GM12878 (cell line): ENCODE results near the gene IGF2BP1. TPM values are rescaled to one million over a fixed set of nuclear protein-coding genes. Genes with fewer than 3 reads are reported as not detected.

Source experiments
- ATAC-seq: fragments of 200-7000 bp; cut with Tn5 transposase; 3 replicates; pipeline ENCODE4 v1.9.1; 2020; ENCODE audit warnings: mild to moderate bottlenecking, moderate library complexity
- BruUV-seq: library from RNA; stranded (reverse); fragments of 400-500 nt; replicated peaks from 2 replicates; lab custom pipeline; 2021; lab: Mats Ljungman, UMichigan
- CTCF ChIA-PET: fragments of 300-600 bp; sonication (Branson Sonifier 250); formaldehyde crosslinking; extraction: SDS; loops from one replicate; lab custom pipeline; 2021; ENCODE audit warnings: inconsistent platforms; lab: Yijun Ruan, JAX
- POLR2A ChIA-PET: fragments of 350-600 bp; formaldehyde crosslinking; extraction: SDS; loops from one replicate; lab custom pipeline; 2021; ENCODE audit warnings: inconsistent platforms; lab: Charles Lee
- RAD21 ChIA-PET: fragments of 300-600 bp; sonication (Branson Sonifier 250); formaldehyde crosslinking; loops from one replicate; lab custom pipeline; 2023; ENCODE audit warnings: antibody characterized with exemption; ENCODE audit not compliant: unreplicated experiment; lab: Charles Lee
- SMC1A ChIA-PET: fragments of 300-600 bp; sonication (Branson Sonifier 250); formaldehyde crosslinking; loops from one replicate; lab custom pipeline; 2023; ENCODE audit not compliant: unreplicated experiment, uncharacterized antibody; lab: Charles Lee
- DNase-seq: peaks from one replicate; pipeline ENCODE4 v3.0.0-alpha.2; 2011; ENCODE audit warnings: low read depth, low spot score
- FAIRE-seq: peaks from 3 replicates; lab custom pipeline; 2011; peaks lifted over from hg19 to GRCh38; lab: Jason Lieb, UNC
- H2AFZ ChIP-seq: 2 replicates; pipeline ENCODE4 v1.6.0; 2011; ENCODE audit warnings: low read depth, low read length, control low read depth; ENCODE audit not compliant: control insufficient read depth
- H3K27ac ChIP-seq: 2 replicates; pipeline ENCODE4 v1.5.1; 2011; ENCODE audit warnings: control low read depth; ENCODE audit not compliant: control insufficient read depth, insufficient read depth
- H3K27me3 ChIP-seq, 2 experiments: replicated peaks in 1 of 2; 2 replicates each; pipeline versions ENCODE4 v1.6.0 to v1.6.1; 2011; ENCODE audit warnings: low read length in 1 of 2; ENCODE audit not compliant: control insufficient read depth in 2 of 2, insufficient read depth in 2 of 2
- H3K36me3 ChIP-seq, 2 experiments: 2 replicates each; pipeline ENCODE4 v1.5.1; 2011; ENCODE audit warnings: low read length in 1 of 2; ENCODE audit not compliant: control insufficient read depth in 2 of 2, insufficient read depth in 2 of 2
- H3K4me1 ChIP-seq: 2 replicates; pipeline ENCODE4 v1.6.1; 2011; ENCODE audit warnings: mild to moderate bottlenecking, low read length, moderate library complexity, mixed read lengths; ENCODE audit not compliant: control insufficient read depth, insufficient read depth
- H3K4me2 ChIP-seq: 2 replicates; pipeline ENCODE4 v1.6.0; 2011; ENCODE audit warnings: control low read depth; ENCODE audit not compliant: control insufficient read depth, insufficient read depth
- H3K4me3 ChIP-seq: fragments of 200-600 bp; sonication (generic); 2 replicates; pipeline ENCODE4 v1.5.1; 2016
- H3K79me2 ChIP-seq: 2 replicates; pipeline ENCODE4 v1.6.0; 2011; ENCODE audit warnings: low read length; ENCODE audit not compliant: control insufficient read depth, insufficient read depth
- H3K9ac ChIP-seq: 2 replicates; pipeline ENCODE4 v1.8.0; 2011; ENCODE audit warnings: low read length, control low read depth, mixed read lengths; ENCODE audit not compliant: control insufficient read depth, insufficient read depth
- H3K9me3 ChIP-seq: replicated peaks from 3 replicates; pipeline ENCODE4 v1.5.1; 2011; ENCODE audit warnings: mild to moderate bottlenecking, low read length; ENCODE audit not compliant: control insufficient read depth, insufficient read depth
- H4K20me1 ChIP-seq: 2 replicates; pipeline ENCODE4 v1.6.0; 2011; ENCODE audit not compliant: control insufficient read depth, insufficient read depth
- CHD1 ChIP-seq: IDR thresholded peaks from 2 replicates; pipeline ENCODE4 v1.6.1; 2012; ENCODE audit warnings: low read depth, low read length, improper control_type of control experiment
- EZH2 ChIP-seq: IDR thresholded peaks from 2 replicates; pipeline ENCODE4 v1.6.1; 2012; ENCODE audit warnings: low read depth, mild to moderate bottlenecking, control low read depth, inconsistent platforms, low read length, borderline replicate concordance; ENCODE audit not compliant: control insufficient read depth
- FOXM1 ChIP-seq: IDR thresholded peaks from 2 replicates; pipeline ENCODE4 v1.6.1; 2012; ENCODE audit warnings: low read depth, mild to moderate bottlenecking, inconsistent platforms, low read length, moderate library complexity
- HDAC6 ChIP-seq: fragments of 200-600 bp; sonication (generic); IDR thresholded peaks from one replicate; pipeline ENCODE4 v1.8.0; 2017; ENCODE audit warnings: antibody characterized with exemption; ENCODE audit not compliant: unreplicated experiment
- HDGF ChIP-seq: fragments of 450-650 bp; IDR thresholded peaks from 2 replicates; pipeline ENCODE4 v1.6.1; 2016; ENCODE audit warnings: antibody characterized with exemption
- LARP7 ChIP-seq: fragments of 450-650 bp; IDR thresholded peaks from 2 replicates; pipeline ENCODE4 v1.6.1; 2017; ENCODE audit warnings: mild to moderate bottlenecking
- MXI1 ChIP-seq: fragments of 150-350 bp; IDR thresholded peaks from 2 replicates; pipeline ENCODE4 v1.6.1; 2011; ENCODE audit warnings: low read depth, mild to moderate bottlenecking, inconsistent platforms, low read length, improper control_type of control experiment
- NRF1 ChIP-seq: conservative IDR thresholded peaks from 2 replicates; pipeline ENCODE4 v1.6.1; 2011; ENCODE audit warnings: mild to moderate bottlenecking, low read depth, low read length, improper control_type of control experiment
- RAD51 ChIP-seq: fragments of 450-650 bp; IDR thresholded peaks from 2 replicates; pipeline ENCODE4 v1.6.1; 2016; ENCODE audit warnings: moderate library complexity, mild to moderate bottlenecking, inconsistent platforms
- STAT1 ChIP-seq: fragments of 450-650 bp; conservative IDR thresholded peaks from 2 replicates; pipeline ENCODE4 v1.6.1; 2014; ENCODE audit warnings: antibody characterized with exemption, mild to moderate bottlenecking
- SUPT20H ChIP-seq: IDR thresholded peaks from 2 replicates; pipeline ENCODE4 v1.6.1; 2011; ENCODE audit warnings: low read depth, mild to moderate bottlenecking, low read length, moderate library complexity, borderline replicate concordance; ENCODE audit not compliant: control insufficient read depth
- WRNIP1 ChIP-seq: IDR thresholded peaks from 2 replicates; pipeline ENCODE4 v1.6.1; 2011; ENCODE audit warnings: low read depth, low read length, improper control_type of control experiment, borderline replicate concordance
- YBX1 ChIP-seq: fragments of 450-650 bp; IDR thresholded peaks from 2 replicates; pipeline ENCODE4 v1.6.1; 2016; ENCODE audit warnings: antibody characterized with exemption
- ZNF207 ChIP-seq: fragments of 450-650 bp; IDR thresholded peaks from 2 replicates; pipeline ENCODE4 v1.6.1; 2014; ENCODE audit warnings: antibody characterized with exemption, mild to moderate bottlenecking, borderline replicate concordance
- ZSCAN29 ChIP-seq: fragments of 450-650 bp; IDR thresholded peaks from 2 replicates; pipeline ENCODE4 v1.6.1; 2017; ENCODE audit warnings: mild to moderate bottlenecking, moderate library complexity
- in situ Hi-C: fragments of 300-500 bp; cut with MboI; formaldehyde crosslinking; loops from 9 replicates; pipeline ENCODE4 v1.14.3; 2018; ENCODE audit warnings: mixed read lengths
- intact Hi-C: fragments of 100-400 bp; cut with micrococcal nuclease; formaldehyde crosslinking; loops from one replicate; pipeline ENCODE4 v1.14.2; 2022; ENCODE audit not compliant: unreplicated experiment
- polyA plus RNA-seq, 11 experiments: library from polyadenylated mRNA; depleted of rRNA in 4 of 11; unstranded in 6 of 11; stranded (reverse) in 5 of 11; fragments of >200 nt; fragmentation: Nextera tagmentation in 4 of 11; fragmentation: Illumina TruSeq in 1 of 11; extraction: Ambion mirVana in 4 of 11; extraction: Trizol in 1 of 11; gene quantifications; 1 replicate in 1 of 11; 2 replicates in 10 of 11; pipeline versions ENCODE4 v1.2.1 to v1.2.3, GENCODE V29; 2011 to 2016; ENCODE audit warnings: inconsistent platforms in 2 of 11, missing spikeins in 2 of 11, low read depth in 1 of 11
- total RNA-seq, 4 experiments: library from RNA; depleted of rRNA in 3 of 4; stranded (reverse); fragments of >200 nt in 3 of 4; fragmentation: Illumina TruSeq in 1 of 4; extraction: Trizol in 1 of 4; gene quantifications; 2 replicates each; pipeline versions ENCODE4 v1.2.1 to v1.2.3, GENCODE V29; 2013 to 2021
- TF ChIP-seq, protein P1 (sequence below): IDR thresholded peaks from 2 replicates; pipeline ENCODE4 v1.6.1; 2012; ENCODE audit warnings: low read length, inconsistent platforms
- TF ChIP-seq, protein P2 (sequence below): fragments of 450-650 bp; conservative IDR thresholded peaks from 2 replicates; pipeline ENCODE4 v1.6.1; 2017; ENCODE audit warnings: mild to moderate bottlenecking, moderate library complexity
- TF ChIP-seq, protein P3 (sequence below): fragments of 450-650 bp; IDR thresholded peaks from 2 replicates; pipeline ENCODE4 v1.6.1; 2018; ENCODE audit warnings: mild to moderate bottlenecking, low read depth, moderate library complexity; ENCODE audit not compliant: partially characterized antibody

IGF2BP1 gene
- total and polyA plus RNA-seq, 10 of the 15 experiments (the other 5 are each of a cell fraction or from before 2014, with no cell fraction given) = 0.04 to 2.4 (median 0.13) TPM; not detected in 1

DNA sequence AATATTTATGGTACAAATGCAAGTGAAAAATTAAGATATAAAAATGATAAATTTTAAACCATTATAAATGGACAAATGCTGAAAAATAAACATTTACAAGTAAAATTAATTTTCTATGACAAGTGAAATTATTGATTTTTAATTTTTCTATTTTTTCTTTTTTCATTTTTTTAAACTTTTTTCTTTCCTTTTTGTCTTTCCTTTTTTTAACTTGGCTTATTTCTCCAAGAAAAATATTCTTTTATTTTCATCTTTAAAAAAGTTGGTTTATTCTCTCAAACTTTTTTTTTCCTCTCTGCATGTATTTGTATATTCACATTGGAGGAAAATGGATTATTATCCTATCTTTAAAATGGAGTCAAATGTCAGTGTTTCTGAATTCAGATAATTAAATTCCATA, 3.9 kb upstream of the IGF2BP1 start:
- in situ Hi-C loops = no loop called here
- DNase-seq (no peak), FAIRE-seq (no peak), ATAC-seq (no peak)
- ChIA-PET CTCF (interaction anchor here (0.9 to 1.6 kb wide), 3 partner anchors 15 to 268 kb away, joined by 3 to 4 read pairs (median 3); no protein-coding TSS in a partner anchor), SMC1A (no interaction called here), RAD21 (interaction anchor here (1.0 kb wide), 1 partner anchor 199 kb away, joined by 3 read pairs; no protein-coding TSS in a partner anchor), POLR2A (no interaction called here)
- Histone ChIP-seq H3K4me3 (no peak overlapping the region), H3K27ac (no peak overlapping the region), H3K4me1 (peaks cover 4% of the 10 kb centered on the region; the same call in 1 of the 2 replicates), H2AFZ (no peak overlapping the region), H3K27me3 (peaks cover 13 to 14% of the 10 kb centered on the region in 2 experiments), H4K20me1 (no peaks in the 10 kb centered on the region), H3K9me3 (no peaks in the 10 kb centered on the region), H3K36me3 (no peaks in the 10 kb centered on the region), H3K9ac (no peak overlapping the region), H3K4me2 (no peak overlapping the region), H3K79me2 (no peaks in the 10 kb centered on the region)
- intact Hi-C loops = no loop called here
- BruUV-seq = no TSS peak
- TF ChIP-seq, protein P1, sequence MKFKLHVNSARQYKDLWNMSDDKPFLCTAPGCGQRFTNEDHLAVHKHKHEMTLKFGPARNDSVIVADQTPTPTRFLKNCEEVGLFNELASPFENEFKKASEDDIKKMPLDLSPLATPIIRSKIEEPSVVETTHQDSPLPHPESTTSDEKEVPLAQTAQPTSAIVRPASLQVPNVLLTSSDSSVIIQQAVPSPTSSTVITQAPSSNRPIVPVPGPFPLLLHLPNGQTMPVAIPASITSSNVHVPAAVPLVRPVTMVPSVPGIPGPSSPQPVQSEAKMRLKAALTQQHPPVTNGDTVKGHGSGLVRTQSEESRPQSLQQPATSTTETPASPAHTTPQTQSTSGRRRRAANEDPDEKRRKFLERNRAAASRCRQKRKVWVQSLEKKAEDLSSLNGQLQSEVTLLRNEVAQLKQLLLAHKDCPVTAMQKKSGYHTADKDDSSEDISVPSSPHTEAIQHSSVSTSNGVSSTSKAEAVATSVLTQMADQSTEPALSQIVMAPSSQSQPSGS = no peak
- TF ChIP-seq SUPT20H = no peak
- no peak for TF ChIP-seq EZH2
- no peak for TF ChIP-seq YBX1
- TF ChIP-seq RAD51 = no peak
- no peak for TF ChIP-seq WRNIP1
- TF ChIP-seq HDAC6 = no peak
- no peak for TF ChIP-seq MXI1
- TF ChIP-seq FOXM1 = no peak
- TF ChIP-seq HDGF = no peak
- TF ChIP-seq, protein P2, sequence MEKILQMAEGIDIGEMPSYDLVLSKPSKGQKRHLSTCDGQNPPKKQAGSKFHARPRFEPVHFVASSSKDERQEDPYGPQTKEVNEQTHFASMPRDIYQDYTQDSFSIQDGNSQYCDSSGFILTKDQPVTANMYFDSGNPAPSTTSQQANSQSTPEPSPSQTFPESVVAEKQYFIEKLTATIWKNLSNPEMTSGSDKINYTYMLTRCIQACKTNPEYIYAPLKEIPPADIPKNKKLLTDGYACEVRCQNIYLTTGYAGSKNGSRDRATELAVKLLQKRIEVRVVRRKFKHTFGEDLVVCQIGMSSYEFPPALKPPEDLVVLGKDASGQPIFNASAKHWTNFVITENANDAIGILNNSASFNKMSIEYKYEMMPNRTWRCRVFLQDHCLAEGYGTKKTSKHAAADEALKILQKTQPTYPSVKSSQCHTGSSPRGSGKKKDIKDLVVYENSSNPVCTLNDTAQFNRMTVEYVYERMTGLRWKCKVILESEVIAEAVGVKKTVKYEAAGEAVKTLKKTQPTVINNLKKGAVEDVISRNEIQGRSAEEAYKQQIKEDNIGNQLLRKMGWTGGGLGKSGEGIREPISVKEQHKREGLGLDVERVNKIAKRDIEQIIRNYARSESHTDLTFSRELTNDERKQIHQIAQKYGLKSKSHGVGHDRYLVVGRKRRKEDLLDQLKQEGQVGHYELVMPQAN = no peak
- no peak for TF ChIP-seq LARP7
- no peak for TF ChIP-seq ZSCAN29
- TF ChIP-seq STAT1 = no peak
- TF ChIP-seq CHD1 = no peak
- no peak for TF ChIP-seq NRF1
- TF ChIP-seq, protein P3, sequence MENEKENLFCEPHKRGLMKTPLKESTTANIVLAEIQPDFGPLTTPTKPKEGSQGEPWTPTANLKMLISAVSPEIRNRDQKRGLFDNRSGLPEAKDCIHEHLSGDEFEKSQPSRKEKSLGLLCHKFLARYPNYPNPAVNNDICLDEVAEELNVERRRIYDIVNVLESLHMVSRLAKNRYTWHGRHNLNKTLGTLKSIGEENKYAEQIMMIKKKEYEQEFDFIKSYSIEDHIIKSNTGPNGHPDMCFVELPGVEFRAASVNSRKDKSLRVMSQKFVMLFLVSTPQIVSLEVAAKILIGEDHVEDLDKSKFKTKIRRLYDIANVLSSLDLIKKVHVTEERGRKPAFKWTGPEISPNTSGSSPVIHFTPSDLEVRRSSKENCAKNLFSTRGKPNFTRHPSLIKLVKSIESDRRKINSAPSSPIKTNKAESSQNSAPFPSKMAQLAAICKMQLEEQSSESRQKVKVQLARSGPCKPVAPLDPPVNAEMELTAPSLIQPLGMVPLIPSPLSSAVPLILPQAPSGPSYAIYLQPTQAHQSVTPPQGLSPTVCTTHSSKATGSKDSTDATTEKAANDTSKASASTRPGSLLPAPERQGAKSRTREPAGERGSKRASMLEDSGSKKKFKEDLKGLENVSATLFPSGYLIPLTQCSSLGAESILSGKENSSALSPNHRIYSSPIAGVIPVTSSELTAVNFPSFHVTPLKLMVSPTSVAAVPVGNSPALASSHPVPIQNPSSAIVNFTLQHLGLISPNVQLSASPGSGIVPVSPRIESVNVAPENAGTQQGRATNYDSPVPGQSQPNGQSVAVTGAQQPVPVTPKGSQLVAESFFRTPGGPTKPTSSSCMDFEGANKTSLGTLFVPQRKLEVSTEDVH = no peak
- TF ChIP-seq ZNF207 = no peak
